Gastroesophageal sphincter (tissue), 4 donors: Measurements from ENCODE around the gene RYR3. TPM values are rescaled to one million over a fixed set of nuclear protein-coding genes. Genes with fewer than 3 reads are reported as not detected.

Experiments
- ATAC-seq: fragments of 150-250 bp; one replicate; pipeline ENCODE4 v1.9.1; 2016; ENCODE audit warnings: mild to moderate bottlenecking, moderate library complexity
- H3K27ac ChIP-seq, 4 donors: fragments of 200-600 bp; sonication (generic) in 3 of 4; 1 replicate in 3 of 4; 2 replicates in 1 of 4; pipeline ENCODE4 v1.5.1; 2016 to 2019
- H3K27me3 ChIP-seq: fragments of 200-600 bp; sonication (generic); one replicate; pipeline ENCODE4 v1.5.1; 2019
- H3K36me3 ChIP-seq, 2 donors: fragments of 200-600 bp; sonication (generic); one replicate each; pipeline ENCODE4 v1.5.1; 2019; ENCODE audit warnings: control low read depth in 1 of 2
- H3K4me1 ChIP-seq, 3 donors: fragments of 200-600 bp; sonication (generic); 1 replicate in 2 of 3; 2 replicates in 1 of 3; pipeline ENCODE4 v1.5.1; 2016 to 2019; ENCODE audit warnings: control low read depth in 2 of 3
- H3K4me3 ChIP-seq, 2 donors: fragments of 200-600 bp; sonication (generic); one replicate each; pipeline ENCODE4 v1.5.1; 2019; ENCODE audit warnings: mild to moderate bottlenecking in 1 of 2, moderate library complexity in 1 of 2
- H3K9me3 ChIP-seq, 3 donors: fragments of 200-600 bp; sonication (generic); one replicate each; pipeline ENCODE4 v1.5.1; 2017 to 2019; ENCODE audit warnings: control low read depth in 2 of 3
- EP300 ChIP-seq: sonication (generic); formaldehyde crosslinking; IDR thresholded peaks from one replicate; pipeline ENCODE4 v1.6.1; 2017; ENCODE audit warnings: antibody characterized with exemption, mild to moderate bottlenecking
- POLR2A ChIP-seq, 2 donors: fragments of 450-650 bp; IDR thresholded peaks; one replicate each; pipeline ENCODE4 v1.6.1; 2017; ENCODE audit warnings: antibody characterized with exemption in 2 of 2, mild to moderate bottlenecking in 2 of 2, moderate library complexity in 1 of 2
- POLR2AphosphoS5 ChIP-seq: sonication (generic); formaldehyde crosslinking; IDR thresholded peaks from one replicate; pipeline ENCODE4 v1.6.1; 2017; ENCODE audit warnings: antibody characterized with exemption
- WGBS, 2 donors: methylation state at CpG; one replicate each; pipeline ENCODE4 v1.1.5; 2018; ENCODE audit warnings: low coverage in 1 of 2; 5-methylcytosine and 5-hydroxymethylcytosine counted together
- total RNA-seq, 4 donors: library from RNA; depleted of rRNA; stranded (reverse); fragments of >200 nt; gene quantifications; one replicate each; pipeline ENCODE4 v1.1.0, GENCODE V29; 2016
- TF ChIP-seq, protein P1 (sequence below), 4 experiments: fragments of 200-600 bp in 2 of 4; fragments of 450-650 bp in 2 of 4; sonication (generic) in 1 of 4; IDR thresholded peaks; one replicate each; pipeline ENCODE4 v1.5.1; 2017 to 2019; ENCODE audit warnings: antibody characterized with exemption in 4 of 4, mild to moderate bottlenecking in 2 of 4, moderate library complexity in 2 of 4

Gene RYR3
- total RNA-seq, 4 donors from 2014 or later = 3.5 to 10.2 (median 6.2) TPM

GRCh38 chr15:33343275-33343674, 32.5 kb downstream of the RYR3 start:
- peaks cover 0 to 5% (median 0%) of the 10 kb centered on the region in 3 donors for H3K9me3 ChIP-seq
- no peak for ATAC-seq
- H3K36me3 ChIP-seq = no peaks in the 10 kb centered on the region
- H3K27ac ChIP-seq = no peak overlapping the region
- H3K4me1 ChIP-seq = no peaks in the 10 kb centered on the region
- 70 to 78% methylated on average over 3 to 5 of the region's 5 CpGs for WGBS, 2 donors
- no peaks in the 10 kb centered on the region for H3K27me3 ChIP-seq
- TF ChIP-seq EP300 (no peak), POLR2AphosphoS5 (no peak), POLR2A (IDR thresholded peaks at IDR 0.05) (no peak)
- no peak overlapping the region for H3K4me3 ChIP-seq

GRCh38 chr15:33344111-33344510, 33.3 kb downstream of the RYR3 start:
- no peak for ATAC-seq
- Histone ChIP-seq H3K27me3 (no peaks in the 10 kb centered on the region), H3K27ac (no peak overlapping the region), H3K4me1 (no peaks in the 10 kb centered on the region), H3K4me3 (no peak overlapping the region), H3K36me3 (no peaks in the 10 kb centered on the region), H3K9me3 (peaks cover 0 to 5% (median 0%) of the 10 kb centered on the region in 3 donors)
- WGBS, 2 donors = 87 to 90% methylated on average over 2 of the region's 2 CpGs
- TF ChIP-seq EP300 (no peak), POLR2AphosphoS5 (no peak), POLR2A (IDR thresholded peaks at IDR 0.05) (no peak)
- TF ChIP-seq, protein P1, sequence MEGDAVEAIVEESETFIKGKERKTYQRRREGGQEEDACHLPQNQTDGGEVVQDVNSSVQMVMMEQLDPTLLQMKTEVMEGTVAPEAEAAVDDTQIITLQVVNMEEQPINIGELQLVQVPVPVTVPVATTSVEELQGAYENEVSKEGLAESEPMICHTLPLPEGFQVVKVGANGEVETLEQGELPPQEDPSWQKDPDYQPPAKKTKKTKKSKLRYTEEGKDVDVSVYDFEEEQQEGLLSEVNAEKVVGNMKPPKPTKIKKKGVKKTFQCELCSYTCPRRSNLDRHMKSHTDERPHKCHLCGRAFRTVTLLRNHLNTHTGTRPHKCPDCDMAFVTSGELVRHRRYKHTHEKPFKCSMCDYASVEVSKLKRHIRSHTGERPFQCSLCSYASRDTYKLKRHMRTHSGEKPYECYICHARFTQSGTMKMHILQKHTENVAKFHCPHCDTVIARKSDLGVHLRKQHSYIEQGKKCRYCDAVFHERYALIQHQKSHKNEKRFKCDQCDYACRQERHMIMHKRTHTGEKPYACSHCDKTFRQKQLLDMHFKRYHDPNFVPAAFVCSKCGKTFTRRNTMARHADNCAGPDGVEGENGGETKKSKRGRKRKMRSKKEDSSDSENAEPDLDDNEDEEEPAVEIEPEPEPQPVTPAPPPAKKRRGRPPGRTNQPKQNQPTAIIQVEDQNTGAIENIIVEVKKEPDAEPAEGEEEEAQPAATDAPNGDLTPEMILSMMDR (IDR thresholded peaks at IDR 0.05) = no peak

- 56 to 70% methylated on average over 1 of the region's 1 CpG for WGBS, 2 donors
- no peak for ATAC-seq
These were observed 33.8 kb downstream of the RYR3 start for GRCh38 chr15:33344530-33344929.

DNA sequence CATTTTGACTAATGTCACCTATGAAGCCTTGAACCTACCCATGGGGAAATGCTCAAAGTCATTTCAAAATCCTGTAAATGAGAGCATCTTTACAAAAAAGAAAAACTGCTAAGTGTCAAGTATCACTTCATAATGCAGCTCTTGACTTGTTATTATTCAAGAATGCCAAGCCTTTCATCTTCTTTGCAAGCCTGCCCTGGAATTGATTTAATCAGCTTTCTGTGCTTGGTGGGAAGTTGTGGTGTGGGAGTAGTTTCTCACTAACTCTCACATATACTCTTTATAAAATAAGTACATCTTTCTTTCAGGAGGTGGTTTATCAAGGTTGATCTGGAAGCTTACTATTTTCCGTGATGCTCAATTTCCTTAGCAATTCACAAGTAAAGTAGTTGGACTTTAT, 43.6 kb downstream of the RYR3 start:
- Histone ChIP-seq H3K4me3 (no peak overlapping the region), H3K9me3 (no peaks in the 10 kb centered on the region), H3K27me3 (no peaks in the 10 kb centered on the region), H3K27ac (no peak overlapping the region), H3K36me3 (no peaks in the 10 kb centered on the region), H3K4me1 (no peaks in the 10 kb centered on the region)
- ATAC-seq = no peak
- TF ChIP-seq EP300 (no peak), POLR2AphosphoS5 (no peak), POLR2A (IDR thresholded peaks at IDR 0.05) (no peak)
- TF ChIP-seq, protein P1 (IDR thresholded peaks at IDR 0.05) = no peak
- 71 to 100% methylated on average over 1 of the region's 1 CpG for WGBS, 2 donors

More at GRCh38 chr15:33344530-33344929, 33.8 kb downstream of the RYR3 start:
- Histone ChIP-seq H3K27me3 (no peaks in the 10 kb centered on the region), H3K27ac (no peak overlapping the region), H3K36me3 (no peaks in the 10 kb centered on the region), H3K4me3 (no peak overlapping the region), H3K4me1 (no peaks in the 10 kb centered on the region), H3K9me3 (peaks cover 0 to 5% (median 0%) of the 10 kb centered on the region in 3 donors)
- TF ChIP-seq, protein P1 (IDR thresholded peaks at IDR 0.05) = no peak

GRCh38 chr15:33357845-33358244, 47.1 kb downstream of the RYR3 start:
- WGBS, 2 donors = 71 to 88% methylated on average over 1 to 3 of the region's 4 CpGs
- no peak for ATAC-seq

More at GRCh38 chr15:33357845-33358244, 47.1 kb downstream of the RYR3 start:
- H3K9me3 ChIP-seq = no peaks in the 10 kb centered on the region
- no peaks in the 10 kb centered on the region for H3K27me3 ChIP-seq
- H3K4me1 ChIP-seq = no peaks in the 10 kb centered on the region
- H3K27ac ChIP-seq = no peak overlapping the region
- H3K36me3 ChIP-seq = no peaks in the 10 kb centered on the region
- no peak overlapping the region for H3K4me3 ChIP-seq
- TF ChIP-seq POLR2AphosphoS5 = no peak
- TF ChIP-seq, protein P1 (IDR thresholded peaks at IDR 0.05) = no peak
- TF ChIP-seq POLR2A (IDR thresholded peaks at IDR 0.05) = no peak
- TF ChIP-seq EP300 = no peak
